GM21717 (cell line): Measurements from ENCODE around the gene ARHGAP26.

Experiments
- ATAC-seq: cut with Tn5 transposase; IDR thresholded peaks from one replicate; pipeline ENCODE4 v1.9.1; 2021; ENCODE audit warnings: mild to moderate bottlenecking, moderate library complexity; ENCODE audit not compliant: unreplicated experiment

The ARHGAP26 gene

DNA sequence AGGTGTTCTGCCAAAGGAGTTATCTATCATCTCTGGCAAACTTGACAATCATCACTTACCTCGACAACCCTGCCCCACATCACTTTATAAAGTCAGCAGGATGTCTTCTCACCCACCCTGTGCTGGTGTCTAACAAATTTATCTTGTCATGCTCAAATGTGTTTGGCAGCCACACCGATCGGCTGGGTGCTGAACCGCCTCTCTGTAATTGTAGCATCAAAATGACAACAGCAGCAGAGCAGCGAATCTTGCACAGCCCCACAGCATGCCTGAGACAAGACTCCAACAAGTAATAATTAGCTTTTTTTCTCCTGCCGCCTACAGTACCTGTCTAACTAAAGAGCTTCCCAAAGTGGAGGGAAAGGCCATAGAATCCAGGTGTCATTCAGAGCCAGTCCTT is 457.1 kb downstream of the ARHGAP26 start:
- ATAC-seq: no peak

DNA sequence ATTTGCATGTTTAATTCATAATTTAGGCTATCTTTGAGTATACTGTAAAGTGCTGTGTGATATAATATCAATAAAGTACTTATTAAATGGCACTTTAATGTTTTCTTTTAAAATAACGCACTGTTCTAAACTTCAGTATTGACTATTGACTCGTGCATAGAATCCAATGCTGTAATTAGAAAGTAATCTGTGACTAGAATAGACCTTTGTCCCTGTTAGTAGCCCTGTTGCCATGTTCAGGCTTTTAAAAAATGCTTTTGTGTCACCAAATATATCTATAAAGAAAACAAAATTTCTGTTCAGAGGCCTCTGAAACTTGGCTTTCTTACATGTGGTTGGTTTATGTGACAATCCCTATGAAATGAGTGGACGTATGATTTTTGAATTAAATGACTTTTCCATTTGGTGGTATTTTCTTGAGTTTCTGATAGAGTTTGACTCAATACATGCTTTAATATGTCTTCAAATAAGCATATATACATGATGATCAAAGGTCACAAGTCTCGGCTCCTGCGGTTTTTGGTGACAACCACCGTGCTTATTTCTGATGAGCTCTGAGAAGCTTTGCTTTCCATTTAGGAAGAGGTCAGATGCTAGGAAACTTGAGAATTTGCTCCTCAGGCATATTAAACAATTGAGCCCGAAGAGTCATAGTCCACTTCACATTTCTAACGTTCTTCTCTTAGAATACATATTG is 458.6 kb downstream of the ARHGAP26 start:
- no peak for ATAC-seq

DNA sequence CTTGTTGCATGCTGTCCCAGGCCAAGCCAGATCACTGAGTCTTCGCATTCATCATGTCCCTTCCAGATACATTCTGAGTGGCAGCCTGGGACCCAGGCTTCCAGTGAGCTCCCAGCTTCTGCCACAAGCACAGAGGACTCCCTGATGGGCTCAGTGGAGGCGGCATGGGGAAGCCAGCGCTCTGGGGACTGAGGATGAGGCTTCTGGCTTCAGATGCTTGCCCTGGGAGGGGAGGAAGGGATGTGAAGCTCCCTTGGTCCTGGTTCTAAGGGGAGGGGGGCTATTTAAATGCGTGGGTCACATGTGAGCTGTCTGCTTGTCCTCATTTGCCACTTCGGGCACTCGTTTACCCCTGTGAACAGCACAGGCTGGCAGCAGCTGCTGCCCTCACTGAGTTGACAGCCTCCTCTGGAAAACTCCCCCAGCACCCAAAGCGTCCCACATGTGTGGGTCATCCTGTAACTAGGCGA is 459.3 kb downstream of the ARHGAP26 start:
- ATAC-seq: peak; percentile 60

DNA sequence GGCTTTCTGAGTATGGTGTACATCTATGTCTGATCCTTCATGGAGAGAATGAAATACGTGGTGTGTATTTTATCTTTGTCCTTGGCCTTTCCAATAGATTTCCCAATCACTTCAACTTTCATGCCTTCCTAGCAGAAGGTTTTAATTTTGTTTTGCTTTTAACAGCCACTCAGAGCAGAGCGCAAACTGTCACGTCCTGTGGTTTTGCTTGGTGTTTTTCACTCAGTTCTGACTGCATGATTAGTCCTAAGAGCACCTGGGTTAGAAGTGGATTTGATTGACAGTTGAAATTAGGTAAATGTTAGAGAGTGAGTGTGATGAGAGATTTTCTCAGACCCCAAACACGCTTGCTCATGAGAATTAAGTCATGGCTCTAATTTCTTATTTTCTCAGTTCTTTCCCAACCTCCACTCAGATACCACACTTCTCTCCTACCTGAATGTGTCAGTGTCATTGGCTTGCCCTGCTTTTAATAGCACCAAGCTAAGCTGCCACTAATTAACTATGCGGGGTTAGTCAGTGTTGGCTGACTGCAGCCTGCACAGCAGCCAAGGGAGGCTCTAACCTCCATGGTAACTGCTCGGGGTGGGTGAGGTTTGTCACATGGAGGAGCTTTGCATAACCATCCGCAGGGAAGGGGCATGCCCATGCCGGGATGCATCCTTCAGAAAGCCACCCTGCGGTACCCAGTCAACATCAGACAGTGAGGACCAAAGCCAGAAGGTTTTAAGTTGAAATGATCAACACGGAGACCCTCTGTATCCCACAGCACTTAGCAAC is 459.9 kb downstream of the ARHGAP26 start:
- ATAC-seq: peak; percentile 94

DNA sequence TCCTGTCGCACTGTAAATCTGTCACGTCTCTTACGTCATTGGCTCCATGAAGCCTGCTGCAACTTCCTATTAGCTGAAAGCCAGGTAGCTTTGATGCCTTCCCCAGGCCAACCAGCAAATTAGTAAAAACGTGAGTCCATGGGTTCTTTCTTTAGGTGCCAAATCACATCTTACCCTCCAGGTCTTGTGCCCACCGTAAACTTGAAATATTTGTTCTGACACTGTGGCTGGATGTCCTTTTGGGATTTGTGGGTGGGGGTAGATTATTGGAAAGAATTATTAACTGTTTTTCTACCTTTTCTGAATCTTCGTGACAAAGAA is 460.5 kb downstream of the ARHGAP26 start:
- ATAC-seq: no peak

DNA sequence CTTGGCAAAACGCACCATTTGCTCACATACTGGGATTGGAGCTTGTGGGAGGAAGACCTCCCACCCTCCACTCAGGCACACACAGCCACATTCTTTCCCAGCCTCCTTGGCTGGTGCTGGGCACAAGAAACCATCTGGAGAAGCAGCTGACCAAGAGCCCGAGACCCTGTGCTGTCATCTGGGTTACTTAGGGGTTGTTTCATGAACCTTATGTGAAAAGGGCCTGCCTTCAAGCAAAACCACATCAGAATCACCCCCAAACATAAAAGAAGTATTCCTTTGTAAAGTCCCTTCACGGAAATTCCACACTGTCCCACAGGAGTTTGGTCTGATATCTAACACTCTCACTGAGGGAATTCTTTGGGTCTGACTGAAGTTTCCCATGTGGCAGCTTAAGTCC is 461.2 kb downstream of the ARHGAP26 start:
- ATAC-seq: no peak

DNA sequence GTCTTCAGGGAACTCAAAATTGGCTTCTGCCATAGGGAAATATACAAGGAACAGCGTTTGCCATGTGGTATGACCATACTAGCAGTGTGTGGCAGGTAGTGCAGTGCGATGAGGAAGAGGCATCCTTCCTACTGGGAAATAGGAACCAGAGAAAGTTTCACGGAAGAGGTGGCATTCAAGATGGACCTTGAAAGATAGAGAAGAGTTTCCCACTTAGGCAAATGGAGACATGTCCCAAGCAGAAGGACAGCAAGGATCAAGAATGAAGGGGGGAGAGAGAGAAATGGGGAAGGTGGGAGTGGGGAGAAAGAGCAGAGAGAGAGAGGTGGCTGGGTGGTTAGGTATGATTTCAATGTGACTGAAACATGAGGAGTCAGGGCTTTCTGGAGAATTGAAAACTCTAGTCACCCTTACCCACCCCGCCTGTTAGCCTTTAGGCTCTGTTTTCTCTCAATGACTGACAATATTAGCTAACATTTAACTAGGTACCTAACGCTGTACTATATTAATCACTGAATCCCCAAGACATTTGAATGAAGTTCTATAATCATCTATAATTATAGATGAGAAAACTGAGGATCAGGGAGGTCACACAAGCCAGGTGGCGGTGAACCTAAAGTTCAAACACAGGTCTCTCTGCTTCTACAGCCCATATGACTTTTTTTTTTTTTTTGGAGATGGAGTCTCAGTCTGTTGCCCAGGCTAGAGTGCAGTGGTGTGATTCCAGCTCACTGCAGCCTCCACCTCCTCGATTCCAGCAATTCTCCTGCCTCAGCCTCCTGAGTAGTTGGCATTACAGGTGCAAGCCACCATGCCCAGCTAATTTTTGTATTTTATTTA is 462.0 kb downstream of the ARHGAP26 start:
- ATAC-seq: no peak

DNA sequence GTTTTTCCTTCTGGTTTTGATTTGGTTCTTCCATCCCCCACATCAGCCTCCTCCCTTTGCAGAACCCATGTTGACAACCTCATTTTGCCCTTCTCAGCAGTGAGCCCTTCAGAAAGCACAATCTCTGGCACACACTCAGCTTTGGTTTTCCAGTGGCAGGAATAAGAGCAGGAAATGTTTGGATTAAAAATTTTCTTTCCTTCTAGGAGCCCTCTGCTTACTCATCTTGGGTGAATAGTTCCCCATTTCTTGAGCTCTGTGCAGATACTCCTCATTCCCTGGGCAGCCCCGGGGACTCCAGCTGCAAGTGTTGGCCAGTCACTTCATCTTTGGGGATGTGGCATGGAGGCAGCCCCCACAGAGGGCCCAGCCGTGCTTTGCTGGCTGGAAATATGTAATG is 462.9 kb downstream of the ARHGAP26 start:
- ATAC-seq: no peak

DNA sequence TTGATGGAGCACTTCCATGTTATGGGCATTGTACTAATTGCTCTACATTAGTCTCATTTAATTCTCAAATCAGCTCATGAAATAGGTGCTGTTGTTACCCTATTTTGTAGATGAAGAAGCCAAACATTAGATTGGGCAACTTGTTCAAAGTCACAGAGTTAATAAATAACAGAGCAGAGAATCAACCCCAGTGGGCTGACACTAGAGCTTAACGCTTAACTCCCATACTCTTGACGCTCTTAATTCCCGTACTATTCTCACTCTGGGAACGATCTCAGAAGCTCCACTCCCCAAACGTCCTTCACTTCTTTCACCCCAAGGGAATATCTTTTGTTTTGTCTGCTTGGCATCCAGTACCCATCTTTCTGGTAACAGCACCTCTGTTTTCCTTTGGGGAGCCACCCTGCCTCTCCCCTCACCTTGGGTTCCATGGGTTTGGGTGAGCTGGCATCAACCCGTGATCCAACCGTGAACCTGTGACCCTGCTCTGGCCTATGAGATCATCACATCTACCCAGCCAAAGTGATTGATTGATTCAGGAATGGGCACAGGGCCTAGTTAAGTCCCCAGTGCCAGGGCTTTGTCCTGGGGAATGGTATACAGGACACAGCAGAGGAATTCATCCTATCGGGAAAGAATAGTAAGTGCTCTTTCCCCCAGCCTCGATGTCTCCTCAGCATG is 464.1 kb downstream of the ARHGAP26 start:
- ATAC-seq: no peak

DNA sequence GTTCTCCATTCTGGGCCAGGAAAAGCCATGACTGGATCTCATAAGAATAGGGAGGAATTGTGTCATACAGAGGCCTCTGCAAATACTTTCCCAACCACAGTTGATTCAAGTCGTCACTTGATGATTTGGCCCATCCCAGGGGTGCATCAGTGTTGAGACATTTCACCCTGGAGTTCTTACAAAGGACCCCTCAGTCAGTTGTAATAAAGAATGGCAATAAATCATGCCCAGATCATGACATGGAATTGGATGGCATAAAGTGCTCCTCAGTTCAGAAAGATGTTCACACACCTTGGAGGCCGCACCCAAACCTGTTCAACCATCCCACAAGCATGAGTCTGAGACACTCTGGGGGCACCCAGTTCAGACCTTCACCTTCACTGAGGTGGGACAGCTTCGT is 465.2 kb downstream of the ARHGAP26 start:
- ATAC-seq: no peak

DNA sequence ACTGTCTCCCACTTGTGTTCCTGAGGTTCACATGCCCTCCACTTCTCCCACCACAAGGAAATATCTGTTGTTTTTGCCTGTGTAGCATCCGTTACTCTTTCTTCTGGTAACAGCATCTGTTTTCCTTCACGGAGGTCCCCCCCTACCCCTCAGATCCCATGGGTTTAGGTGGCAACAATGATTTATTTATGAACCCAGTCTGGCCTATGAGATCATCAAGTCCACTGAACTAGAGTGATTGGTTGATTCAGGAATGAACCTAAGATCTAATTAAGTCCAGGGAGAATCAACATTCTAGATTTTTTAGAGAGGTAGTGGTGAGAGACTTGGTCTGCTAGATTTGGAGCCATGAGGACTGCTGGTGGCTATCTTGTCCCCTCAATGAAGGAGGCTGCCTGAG is 466.5 kb downstream of the ARHGAP26 start:
- ATAC-seq: no peak

DNA sequence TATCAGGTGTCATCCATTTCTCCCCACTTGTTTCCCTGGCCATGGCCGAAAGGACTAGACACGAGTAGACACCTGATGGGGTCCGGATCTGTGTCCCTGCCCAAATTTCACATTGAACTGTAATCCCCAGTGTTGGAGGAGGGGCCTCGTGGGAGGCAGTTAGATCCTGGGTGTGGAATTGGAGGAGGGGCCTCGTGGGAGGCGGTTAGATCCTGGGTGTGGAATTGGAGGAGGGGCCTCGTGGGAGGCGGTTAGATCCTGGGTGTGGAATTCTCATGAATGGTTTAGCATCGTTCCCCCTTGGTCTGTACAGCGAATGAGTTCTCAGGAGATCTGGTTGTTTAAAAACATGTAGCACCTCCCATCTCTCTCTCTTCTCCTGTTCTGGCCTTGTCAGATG is 467.5 kb downstream of the ARHGAP26 start:
- no peak for ATAC-seq

DNA sequence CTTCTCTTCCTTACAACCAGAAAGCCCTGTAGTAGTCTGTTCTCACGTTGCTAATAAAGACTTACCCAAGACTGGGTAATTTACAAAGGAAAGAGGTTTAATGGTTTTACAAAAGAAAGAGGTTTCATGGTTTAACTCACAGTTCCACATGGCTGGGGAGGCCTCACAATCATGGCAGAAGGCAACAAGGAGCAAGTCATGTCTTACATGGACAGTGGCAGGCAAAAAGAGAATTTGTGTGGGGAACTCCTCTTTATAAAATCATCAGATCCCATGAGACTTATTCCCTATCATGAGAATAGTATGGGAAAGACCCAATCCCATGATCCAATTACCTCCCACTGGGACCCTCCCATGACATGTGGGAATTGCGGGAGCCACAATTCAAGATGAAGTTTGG is 468.4 kb downstream of the ARHGAP26 start:
- no peak for ATAC-seq

DNA sequence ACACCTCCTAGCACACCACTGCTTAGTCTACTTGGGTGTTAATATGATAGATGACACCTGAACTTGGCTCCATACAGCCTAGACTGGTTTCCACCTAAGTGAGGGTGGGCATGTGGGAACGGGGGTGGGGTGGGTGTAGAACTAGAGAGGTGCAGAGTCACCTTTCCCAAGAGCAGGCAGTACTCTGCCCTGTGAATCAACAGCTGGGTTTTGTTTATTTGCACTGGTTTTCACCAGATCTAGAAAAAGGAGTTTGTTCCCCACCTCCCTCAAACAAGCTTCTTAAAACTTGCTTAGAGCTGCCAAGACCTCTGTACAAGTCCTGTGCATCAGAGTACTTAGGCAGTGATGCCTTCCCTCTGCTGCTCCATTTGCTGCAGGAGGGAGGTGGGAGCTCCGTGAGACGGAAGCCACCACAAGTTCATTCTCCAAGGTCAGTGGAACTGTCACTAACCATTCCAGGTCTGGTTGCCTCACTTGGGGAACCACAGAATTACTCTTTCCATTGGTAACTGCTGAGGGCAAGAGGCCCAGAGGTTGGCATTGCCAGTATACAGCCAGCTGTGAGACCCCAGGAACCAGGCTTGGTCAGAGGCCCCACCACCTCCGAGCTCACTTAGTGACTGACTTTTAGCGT is 469.8 kb downstream of the ARHGAP26 start:
- ATAC-seq: no peak

DNA sequence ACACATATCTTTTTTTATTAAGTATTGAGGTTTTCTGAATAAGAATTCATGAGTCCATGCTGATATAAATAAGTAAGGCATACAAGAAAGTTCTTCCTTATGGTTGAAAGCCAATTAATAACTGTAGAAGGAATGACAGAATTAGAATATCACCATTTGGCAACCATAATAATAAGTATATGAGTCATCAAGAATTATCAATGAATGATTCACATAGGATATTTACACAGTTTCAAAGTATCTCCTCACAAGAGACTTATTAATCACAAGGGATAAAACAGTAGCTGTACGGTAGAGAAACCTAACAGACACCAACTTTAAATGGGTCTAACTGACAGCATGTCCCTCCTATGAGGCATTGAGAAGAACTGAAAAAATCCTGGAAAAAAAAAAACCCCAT is 471.7 kb downstream of the ARHGAP26 start:
- no peak for ATAC-seq

DNA sequence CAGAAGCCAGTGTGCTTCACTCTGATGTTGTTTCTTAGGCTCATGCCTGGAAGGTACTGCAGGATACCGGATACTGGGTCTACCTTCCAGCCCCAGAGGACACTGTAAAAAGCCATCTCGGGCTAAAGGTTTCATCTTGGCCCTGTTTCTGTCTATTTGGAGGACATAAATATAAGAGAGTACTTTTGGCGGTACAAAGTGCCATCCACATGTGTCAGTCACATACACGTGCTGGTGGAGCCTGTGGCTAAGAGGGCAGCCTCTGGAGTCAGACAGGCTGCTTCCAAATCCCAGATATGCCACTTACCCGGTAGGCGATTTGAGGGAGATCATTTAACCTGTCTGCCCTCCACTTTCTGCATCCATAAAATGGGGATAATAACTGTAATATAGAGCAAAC is 472.9 kb downstream of the ARHGAP26 start:
- no peak for ATAC-seq

DNA sequence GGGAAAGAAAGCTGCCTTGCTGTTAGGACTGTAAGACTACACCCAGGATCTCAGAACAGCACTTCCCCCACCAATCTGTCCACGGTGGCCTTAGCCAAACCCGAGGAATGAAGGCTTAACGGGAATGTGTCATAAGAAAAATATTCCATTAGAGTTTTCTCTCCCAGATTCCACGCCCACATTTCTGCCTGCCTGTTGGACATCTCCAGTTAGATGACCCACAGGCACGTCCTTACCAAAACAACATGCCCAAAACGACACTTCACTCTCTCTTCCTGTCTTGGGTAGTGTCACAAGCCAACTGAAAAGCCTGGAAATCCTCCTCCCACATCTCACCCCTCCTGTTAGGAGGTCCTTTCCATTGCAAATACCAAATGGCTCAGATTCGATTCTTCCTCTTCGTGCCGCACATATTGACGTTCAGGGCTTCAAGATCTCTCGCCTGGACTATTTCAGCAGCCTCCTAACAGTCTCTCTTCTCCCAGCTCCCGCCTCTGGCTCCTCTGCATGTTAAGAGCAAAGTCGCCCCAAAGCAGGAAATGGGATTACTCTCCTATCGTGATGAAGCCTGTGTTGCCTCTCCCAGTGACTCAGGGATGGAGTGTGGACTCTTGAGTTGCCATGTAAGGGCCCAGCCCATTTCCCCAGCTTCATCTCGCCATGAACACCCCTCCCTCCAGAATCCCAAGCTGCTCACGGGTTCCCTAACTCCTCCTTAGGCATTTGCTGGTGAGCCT is 474.0 kb downstream of the ARHGAP26 start:
- no peak for ATAC-seq

DNA sequence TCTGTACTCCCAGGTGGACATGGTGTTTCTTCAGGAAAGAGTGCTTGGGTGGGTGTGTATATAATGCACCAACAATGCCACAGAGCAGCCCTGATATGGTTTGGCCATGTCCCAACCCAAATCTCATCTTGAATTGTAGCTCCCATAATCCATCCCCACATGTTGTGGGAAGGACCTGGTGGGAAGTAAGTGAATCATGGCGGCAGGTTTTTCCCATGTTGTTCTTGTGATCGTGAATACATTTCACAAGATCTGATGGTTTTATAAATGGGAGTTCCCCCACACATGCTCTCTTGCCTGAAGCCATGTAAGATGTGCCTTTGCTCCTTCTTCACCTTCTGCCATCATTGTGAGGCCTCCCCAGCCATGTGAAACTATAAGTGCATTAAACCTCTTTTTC is 474.8 kb downstream of the ARHGAP26 start:
- no peak for ATAC-seq

DNA sequence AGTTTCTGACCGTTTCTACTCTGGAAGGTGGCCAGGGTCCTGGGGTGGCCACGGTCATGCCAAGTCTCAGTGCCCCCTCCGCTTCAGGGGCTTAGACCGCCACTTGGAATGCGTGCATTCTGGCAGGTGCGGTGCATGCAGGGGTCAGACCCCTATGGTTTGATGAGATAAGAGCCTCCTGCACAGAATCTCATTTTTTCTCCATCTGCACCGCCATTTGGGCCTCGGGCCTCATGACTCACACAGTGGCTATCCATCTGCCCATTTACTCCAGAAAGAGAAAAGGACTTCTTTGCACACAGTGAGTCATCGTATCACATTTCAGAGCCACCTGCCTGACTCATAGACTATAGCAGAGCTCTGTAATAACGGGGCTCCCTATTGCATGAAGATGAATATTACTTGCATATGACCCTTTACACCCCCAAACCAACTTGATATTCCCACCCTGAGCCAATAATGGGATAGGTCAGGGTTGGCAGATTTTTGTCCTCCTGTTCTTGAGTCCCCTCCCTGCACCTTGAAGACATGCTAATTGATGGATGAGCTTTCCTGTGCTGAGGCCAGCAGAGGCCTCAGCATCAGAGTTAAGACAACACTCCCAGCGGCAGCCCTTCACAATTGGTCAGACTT is 475.9 kb downstream of the ARHGAP26 start:
- no peak for ATAC-seq
